Activated T-cell treated with anti-CD3 and anti-CD28 coated beads, Interleukin-2, amount 50 U/mL, for 4 hours (primary cell): ENCODE measurements around the gene NCR2. TPM values are rescaled to one million over a fixed set of nuclear protein-coding genes. Genes with fewer than 3 reads are reported as not detected.

ENCODE experiments used
- ATAC-seq, 2 donors: fragments of 200-7000 bp; cut with Tn5 transposase; one replicate each; pipeline ENCODE4 v1.10.0; 2021
- DNase-seq: peaks from one replicate; pipeline ENCODE4 v3.0.0-alpha.2; 2020
- H3K27me3 Mint-ChIP-seq: one replicate; pipeline ENCODE4 v1.8.0; 2021; ENCODE audit warnings: low read depth, mixed read lengths
- H3K36me3 Mint-ChIP-seq: one replicate; pipeline ENCODE4 v1.8.0; 2022; ENCODE audit warnings: mixed read lengths; ENCODE audit not compliant: insufficient read depth
- H3K4me1 Mint-ChIP-seq: one replicate; pipeline ENCODE4 v1.8.0; 2021; ENCODE audit warnings: low read depth, mixed read lengths
- H3K4me3 Mint-ChIP-seq: one replicate; pipeline ENCODE4 v1.8.0; 2021; ENCODE audit warnings: mild to moderate bottlenecking, moderate library complexity, mixed read lengths
- H3K9me3 Mint-ChIP-seq: one replicate; pipeline ENCODE4 v1.8.0; 2021; ENCODE audit warnings: mixed read lengths
- total RNA-seq, 3 donors: library from RNA; stranded (reverse); gene quantifications; one replicate each; pipeline ENCODE4 v1.2.1, GENCODE V29; 2021

The NCR2 gene
- total RNA-seq, 3 donors from 2014 or later = not detected

GRCh38 chr6:41318261-41318653 lies 17.2 kb upstream of the NCR2 start:
- Mint-ChIP-seq H3K9me3 (no peaks in the 10 kb centered on the region), H3K4me3 (peak overlapping the region; percentile 20), H3K4me1 (peaks cover 11% of the 10 kb centered on the region), H3K27me3 (peaks cover 26% of the 10 kb centered on the region), H3K36me3 (no peaks in the 10 kb centered on the region)
- ATAC-seq (no peak), DNase-seq (no peak)

GRCh38 chr6:41318654-41319565 lies 16.5 kb upstream of the NCR2 start:
- Mint-ChIP-seq H3K9me3 (no peaks in the 10 kb centered on the region), H3K4me1 (peaks cover 11% of the 10 kb centered on the region), H3K4me3 (peak overlapping the region; percentile 63), H3K36me3 (no peaks in the 10 kb centered on the region), H3K27me3 (peaks cover 22% of the 10 kb centered on the region)
- DNase-seq (peak; percentile 81), ATAC-seq (peak; percentile 97 to 98)

GRCh38 chr6:41321183-41321582 lies 14.2 kb upstream of the NCR2 start:
- H3K36me3 Mint-ChIP-seq = no peaks in the 10 kb centered on the region
- DNase-seq (no peak), ATAC-seq (no peak)
- H3K4me1 Mint-ChIP-seq = peaks cover 11% of the 10 kb centered on the region
- peaks cover 24% of the 10 kb centered on the region for H3K27me3 Mint-ChIP-seq
- no peaks in the 10 kb centered on the region for H3K9me3 Mint-ChIP-seq
- no peak overlapping the region for H3K4me3 Mint-ChIP-seq

- no peak for DNase-seq
- Mint-ChIP-seq H3K27me3 (peaks cover 22% of the 10 kb centered on the region), H3K4me3 (no peak overlapping the region), H3K9me3 (no peaks in the 10 kb centered on the region), H3K36me3 (no peaks in the 10 kb centered on the region), H3K4me1 (no peaks in the 10 kb centered on the region)
- no peak for ATAC-seq
Measured at GRCh38 chr6:41325446-41326066, 9.9 kb upstream of the NCR2 start.

GRCh38 chr6:41326092-41326491 lies 9.3 kb upstream of the NCR2 start:
- Mint-ChIP-seq H3K4me3 (no peak overlapping the region), H3K27me3 (peaks cover 22% of the 10 kb centered on the region), H3K36me3 (no peaks in the 10 kb centered on the region), H3K4me1 (no peaks in the 10 kb centered on the region), H3K9me3 (no peaks in the 10 kb centered on the region)
- ATAC-seq (no peak), DNase-seq (no peak)

- ATAC-seq = no peak
- Mint-ChIP-seq H3K4me1 (peaks cover 8% of the 10 kb centered on the region), H3K36me3 (no peaks in the 10 kb centered on the region), H3K9me3 (no peaks in the 10 kb centered on the region), H3K4me3 (no peak overlapping the region), H3K27me3 (peaks cover 22% of the 10 kb centered on the region)
- no peak for DNase-seq
Measured at GRCh38 chr6:41327177-41327576, 8.2 kb upstream of the NCR2 start.

- Mint-ChIP-seq H3K4me3 (no peak overlapping the region), H3K9me3 (no peaks in the 10 kb centered on the region), H3K4me1 (peaks cover 42% of the 10 kb centered on the region), H3K36me3 (no peaks in the 10 kb centered on the region), H3K27me3 (peaks cover 7% of the 10 kb centered on the region)
- no peak for DNase-seq
- no peak for ATAC-seq
Measured at GRCh38 chr6:41331401-41332150, 3.8 kb upstream of the NCR2 start.

GRCh38 chr6:41332241-41332640 lies 3.2 kb upstream of the NCR2 start:
- Mint-ChIP-seq H3K27me3 (peaks cover 5% of the 10 kb centered on the region), H3K4me1 (peaks cover 42% of the 10 kb centered on the region), H3K9me3 (no peaks in the 10 kb centered on the region), H3K36me3 (no peaks in the 10 kb centered on the region), H3K4me3 (no peak overlapping the region)
- ATAC-seq (no peak), DNase-seq (no peak)

GRCh38 chr6:41332842-41333736 lies 2.3 kb upstream of the NCR2 start:
- DNase-seq = no peak
- peaks cover 42% of the 10 kb centered on the region for H3K4me1 Mint-ChIP-seq
- no peak overlapping the region for H3K4me3 Mint-ChIP-seq
- ATAC-seq = no peak
- H3K27me3 Mint-ChIP-seq = peaks cover 2% of the 10 kb centered on the region
- H3K36me3 Mint-ChIP-seq = no peaks in the 10 kb centered on the region
- H3K9me3 Mint-ChIP-seq = no peaks in the 10 kb centered on the region

GRCh38 chr6:41334482-41335040 lies 847 bp upstream of the NCR2 start:
- Mint-ChIP-seq H3K4me1 (peaks cover 42% of the 10 kb centered on the region), H3K27me3 (no peaks in the 10 kb centered on the region), H3K9me3 (no peaks in the 10 kb centered on the region), H3K4me3 (no peak overlapping the region), H3K36me3 (no peaks in the 10 kb centered on the region)
- DNase-seq = no peak
- no peak for ATAC-seq

- no peaks in the 10 kb centered on the region for H3K27me3 Mint-ChIP-seq
- peaks cover 42% of the 10 kb centered on the region for H3K4me1 Mint-ChIP-seq
- H3K36me3 Mint-ChIP-seq = no peaks in the 10 kb centered on the region
- H3K9me3 Mint-ChIP-seq = no peaks in the 10 kb centered on the region
- ATAC-seq = no peak
- H3K4me3 Mint-ChIP-seq = no peak overlapping the region
- DNase-seq = no peak
Measured at GRCh38 chr6:41335943-41336342, 535 bp downstream of the NCR2 start.

- no peaks in the 10 kb centered on the region for H3K36me3 Mint-ChIP-seq
- H3K9me3 Mint-ChIP-seq = no peaks in the 10 kb centered on the region
- H3K4me3 Mint-ChIP-seq = no peak overlapping the region
- no peak for DNase-seq
- no peak for ATAC-seq
- peaks cover 3% of the 10 kb centered on the region for H3K27me3 Mint-ChIP-seq
- H3K4me1 Mint-ChIP-seq = peaks cover 37% of the 10 kb centered on the region
Measured at GRCh38 chr6:41336824-41337223, 1.4 kb downstream of the NCR2 start.

GRCh38 chr6:41337709-41338108 lies 2.3 kb downstream of the NCR2 start:
- H3K4me1 Mint-ChIP-seq = peaks cover 29% of the 10 kb centered on the region
- no peak for ATAC-seq

More at GRCh38 chr6:41337709-41338108, 2.3 kb downstream of the NCR2 start:
- DNase-seq = no peak
- no peaks in the 10 kb centered on the region for H3K36me3 Mint-ChIP-seq
- H3K9me3 Mint-ChIP-seq = no peaks in the 10 kb centered on the region
- no peak overlapping the region for H3K4me3 Mint-ChIP-seq
- peaks cover 3% of the 10 kb centered on the region for H3K27me3 Mint-ChIP-seq
